ENCODE data around the gene ROBO1. TPM values are rescaled to one million over a fixed set of nuclear protein-coding genes. Genes with fewer than 3 reads are reported as not detected.

ROBO1 gene
- total RNA-seq, 1 experiment from 2014 or later, result 33.9 TPM

DNA sequence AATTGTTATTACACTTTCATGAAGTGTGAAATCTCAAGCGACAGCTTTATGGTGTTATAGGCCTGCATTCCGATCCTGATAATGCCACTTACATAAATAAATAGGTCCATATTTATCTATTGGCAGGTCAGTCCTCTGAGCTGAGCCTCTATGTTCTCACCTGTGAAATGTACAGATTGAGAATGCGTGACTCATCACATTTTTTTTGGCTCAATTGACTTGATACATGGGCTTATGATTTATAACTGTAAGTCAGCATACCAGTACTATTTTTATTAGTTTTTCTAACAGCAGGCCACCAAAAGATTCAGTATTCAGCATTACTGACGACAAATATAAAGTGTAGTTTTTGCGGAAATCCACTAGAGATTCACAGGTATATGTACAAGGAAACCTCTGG is 344.4 kb downstream of the ROBO1 start:
- no peak overlapping the region for H3K27ac Mint-ChIP-seq (ENCODE audit: unreplicated experiment)
- no peak for DNase-seq
- H3K27me3 Mint-ChIP-seq (ENCODE audit: unreplicated experiment), result no peaks in the 10 kb centered on the region
- no peaks in the 10 kb centered on the region for H3K4me1 Mint-ChIP-seq (ENCODE audit: low read depth, unreplicated experiment)
- no peaks in the 10 kb centered on the region for H3K9me3 Mint-ChIP-seq (ENCODE audit: low read depth, unreplicated experiment)
- no peak overlapping the region for H3K4me3 Mint-ChIP-seq (ENCODE audit: low read depth, unreplicated experiment)
- CTCF ChIA-PET, result no interaction called here
- intact Hi-C loops (cut with micrococcal nuclease; ENCODE audit: unreplicated experiment), result no loop called here
- no TSS peak for BruUV-seq (replicated peaks)
- no peaks in the 10 kb centered on the region for H3K36me3 Mint-ChIP-seq (ENCODE audit: insufficient read depth, unreplicated experiment)
- no peak for TF ChIP-seq CTCF (IDR thresholded peaks at IDR 0.05; ENCODE audit: unreplicated experiment)

- no peak for DNase-seq
- CTCF ChIA-PET, result interaction anchor here (0.7 kb wide), 1 partner anchor 1572 kb away, joined by 3 read pairs; no protein-coding TSS in a partner anchor
- Mint-ChIP-seq H3K27me3 (ENCODE audit: unreplicated experiment) (no peaks in the 10 kb centered on the region), H3K4me1 (ENCODE audit: low read depth, unreplicated experiment) (no peaks in the 10 kb centered on the region), H3K4me3 (ENCODE audit: low read depth, unreplicated experiment) (no peak overlapping the region), H3K9me3 (ENCODE audit: low read depth, unreplicated experiment) (no peaks in the 10 kb centered on the region), H3K27ac (ENCODE audit: unreplicated experiment) (no peak overlapping the region), H3K36me3 (ENCODE audit: insufficient read depth, unreplicated experiment) (no peaks in the 10 kb centered on the region)
- no TSS peak for BruUV-seq (replicated peaks)
- no peak for TF ChIP-seq CTCF (IDR thresholded peaks at IDR 0.05; ENCODE audit: unreplicated experiment)
- intact Hi-C loops (cut with micrococcal nuclease; ENCODE audit: unreplicated experiment), result no loop called here
Observed at GRCh38 chr3:79421273-79421672, 346.5 kb downstream of the ROBO1 start.

DNA sequence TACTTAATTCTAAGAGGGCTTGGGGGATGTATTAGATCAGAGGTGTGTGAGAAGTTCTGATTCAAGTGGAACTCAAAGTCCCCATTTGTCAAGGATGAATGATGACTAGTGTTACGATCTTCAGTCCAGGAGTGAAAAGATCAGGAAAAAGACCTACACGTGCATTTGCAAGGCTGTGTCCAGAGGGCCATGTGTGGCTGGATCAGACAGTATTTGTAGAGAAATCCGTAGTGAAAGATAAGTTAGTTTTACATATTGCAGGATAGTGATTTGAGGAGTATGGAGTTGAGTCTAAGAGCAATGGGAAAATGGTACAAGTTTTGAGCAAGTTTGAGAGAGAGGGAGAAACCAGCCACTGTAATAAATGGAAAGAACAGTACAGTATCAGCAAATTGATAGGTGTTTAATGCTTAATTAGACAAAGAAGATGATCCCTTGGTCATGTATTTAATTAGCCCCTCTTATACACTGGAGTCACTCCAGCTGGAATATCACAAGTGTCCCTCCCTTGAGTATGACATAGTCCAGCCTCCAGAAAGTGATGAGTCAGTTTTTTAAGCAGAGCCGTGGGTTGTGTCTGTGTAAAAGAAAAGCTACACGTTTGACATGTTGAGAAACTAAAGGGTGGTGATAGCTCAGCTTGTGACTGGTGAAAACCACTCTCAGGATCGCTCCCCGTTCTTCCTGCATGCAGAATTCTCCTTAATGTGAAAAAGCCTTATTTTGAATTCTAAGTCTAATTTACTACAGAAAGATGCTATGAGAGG is 348.8 kb downstream of the ROBO1 start:
- CTCF ChIA-PET, result no interaction called here

GRCh38 chr3:79415356-79415755 is 352.4 kb downstream of the ROBO1 start:
- no peaks in the 10 kb centered on the region for H3K9me3 Mint-ChIP-seq (ENCODE audit: low read depth, unreplicated experiment)
- no peaks in the 10 kb centered on the region for H3K36me3 Mint-ChIP-seq (ENCODE audit: insufficient read depth, unreplicated experiment)
- peaks cover 8% of the 10 kb centered on the region for H3K4me1 Mint-ChIP-seq (ENCODE audit: low read depth, unreplicated experiment)
- no peak overlapping the region for H3K27ac Mint-ChIP-seq (ENCODE audit: unreplicated experiment)
- CTCF ChIA-PET, result no interaction called here
- intact Hi-C loops (cut with micrococcal nuclease; ENCODE audit: unreplicated experiment), result no loop called here
- no peak overlapping the region for H3K4me3 Mint-ChIP-seq (ENCODE audit: low read depth, unreplicated experiment)
- no TSS peak for BruUV-seq (replicated peaks)
- DNase-seq, result no peak
- H3K27me3 Mint-ChIP-seq (ENCODE audit: unreplicated experiment), result no peaks in the 10 kb centered on the region
- TF ChIP-seq CTCF (IDR thresholded peaks at IDR 0.05; ENCODE audit: unreplicated experiment), result no peak

More for the DNA sequence above, 348.8 kb downstream of the ROBO1 start:
- BruUV-seq (replicated peaks), result no TSS peak
- Mint-ChIP-seq H3K4me1 (ENCODE audit: low read depth, unreplicated experiment) (peaks cover 8% of the 10 kb centered on the region), H3K4me3 (ENCODE audit: low read depth, unreplicated experiment) (no peak overlapping the region), H3K27me3 (ENCODE audit: unreplicated experiment) (no peaks in the 10 kb centered on the region), H3K27ac (ENCODE audit: unreplicated experiment) (no peak overlapping the region), H3K36me3 (ENCODE audit: insufficient read depth, unreplicated experiment) (no peaks in the 10 kb centered on the region), H3K9me3 (ENCODE audit: low read depth, unreplicated experiment) (no peaks in the 10 kb centered on the region)
- TF ChIP-seq CTCF (IDR thresholded peaks at IDR 0.05; ENCODE audit: unreplicated experiment), result no peak
- no peak for DNase-seq
- intact Hi-C loops (cut with micrococcal nuclease; ENCODE audit: unreplicated experiment), result no loop called here
